HG03354 (cell line): ENCODE results near the gene AQP12A.

Source experiments
- ATAC-seq: cut with Tn5 transposase; IDR thresholded peaks from one replicate; pipeline ENCODE4 v1.9.1; 2021; ENCODE audit warnings: mild to moderate bottlenecking; ENCODE audit not compliant: unreplicated experiment, poor library complexity, severe bottlenecking

The AQP12A gene

DNA sequence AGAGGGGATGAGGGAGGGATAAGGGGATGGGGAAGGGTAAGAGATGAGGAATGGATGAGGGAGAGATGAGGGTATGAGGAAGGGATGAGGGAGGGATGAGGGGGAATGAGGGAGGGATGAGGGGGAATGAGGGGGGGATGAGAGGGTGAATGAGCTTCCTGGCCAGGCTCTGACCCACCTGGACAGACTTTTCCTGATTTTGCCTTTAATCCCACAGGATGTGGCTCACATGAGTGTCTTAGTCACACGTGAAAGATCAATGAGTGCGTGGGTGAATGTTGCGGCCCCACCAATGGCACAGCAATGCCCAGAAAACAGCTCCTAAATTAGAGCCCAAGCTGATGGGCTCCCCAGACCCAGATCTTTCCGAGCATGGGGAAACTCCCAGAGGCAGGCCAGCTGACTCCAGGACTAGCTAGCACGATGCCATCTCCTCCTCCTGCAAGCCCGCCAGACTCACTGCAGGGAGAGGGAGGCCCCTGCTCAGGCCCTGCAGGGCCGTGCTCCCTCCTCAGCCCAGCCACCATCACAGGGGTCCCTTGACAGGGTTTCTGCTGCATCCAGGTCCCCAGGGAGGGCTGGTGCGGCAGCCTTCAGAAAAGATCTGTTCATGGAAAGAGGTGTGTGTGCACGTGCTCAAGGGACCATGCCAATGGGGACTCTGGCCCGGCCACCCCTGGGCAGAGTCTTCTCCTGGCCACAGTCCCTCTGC, 41.4 kb downstream of the AQP12A start:
- ATAC-seq: no peak

DNA sequence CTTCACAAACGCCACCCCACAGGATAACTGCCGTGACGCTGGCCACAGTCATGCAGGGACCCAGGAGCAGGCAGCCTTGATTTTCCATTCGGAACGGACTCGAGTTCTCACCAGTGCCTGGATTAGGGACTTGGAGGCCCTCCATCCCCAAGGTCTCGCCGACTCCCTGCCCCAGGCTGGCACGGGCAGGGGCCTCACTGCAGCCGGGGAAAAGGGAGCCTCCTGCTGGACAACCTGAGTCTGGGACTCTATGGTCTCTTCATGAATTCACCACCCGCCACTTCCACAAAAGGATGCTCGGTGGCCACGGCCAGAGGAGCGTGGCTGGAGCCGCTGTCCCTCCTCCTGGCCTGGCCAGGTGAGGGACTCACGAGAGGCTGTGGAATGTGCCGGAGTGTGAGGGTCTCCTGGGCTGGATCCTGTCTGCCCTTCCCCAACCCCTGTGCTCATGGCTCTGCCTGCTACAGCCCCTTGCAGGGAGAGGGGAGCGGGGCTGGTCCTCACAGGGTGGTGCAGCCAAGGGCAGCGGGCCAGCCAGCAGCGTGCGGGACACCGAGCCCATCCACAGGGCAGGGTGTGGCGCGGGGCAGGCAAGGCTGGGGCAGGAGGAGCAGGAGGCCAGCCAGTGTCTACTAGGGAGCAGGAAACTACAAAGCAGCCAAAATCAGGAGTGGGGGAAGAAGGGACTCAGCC, 42.3 kb downstream of the AQP12A start:
- no peak for ATAC-seq

DNA sequence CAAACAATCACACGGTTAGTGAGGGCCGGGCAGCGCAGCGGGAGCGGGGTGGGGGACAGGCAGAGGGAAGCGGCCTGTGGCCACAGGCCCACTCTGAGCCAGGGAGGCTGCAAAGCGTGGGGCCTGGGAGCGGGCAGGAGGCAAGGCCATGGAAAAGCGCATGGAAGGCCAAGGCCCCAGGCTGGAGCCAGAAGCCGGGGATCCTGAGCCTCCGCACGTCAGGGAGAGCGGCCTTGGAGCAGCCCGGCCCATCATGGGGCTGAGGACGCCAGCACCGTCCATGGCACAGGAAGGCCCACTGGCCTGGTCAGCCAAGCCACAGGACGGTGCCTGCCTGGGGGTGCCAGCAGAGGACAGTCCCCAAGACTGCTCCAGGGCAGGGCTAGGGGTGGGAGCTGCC, 43.1 kb downstream of the AQP12A start:
- ATAC-seq: no peak

DNA sequence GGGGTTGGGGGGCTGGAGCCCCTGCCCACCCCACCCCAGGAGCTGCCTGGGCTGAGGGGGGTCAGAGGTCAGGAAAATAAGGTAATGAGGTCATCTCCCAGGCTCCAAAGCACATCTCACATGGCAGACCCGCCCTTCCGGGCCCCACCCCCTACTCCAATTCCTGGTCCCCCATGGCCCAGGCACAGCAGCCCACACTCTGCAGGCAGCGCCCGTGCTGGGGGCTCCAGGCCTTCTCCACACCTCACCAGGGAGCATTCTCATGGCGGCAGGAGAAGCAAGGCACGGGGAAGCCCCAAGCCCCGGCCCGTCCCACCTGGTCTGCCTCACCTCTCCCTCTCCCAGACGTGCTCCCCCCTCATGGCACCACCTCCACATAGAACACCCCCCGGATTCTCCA, 43.8 kb downstream of the AQP12A start:
- no peak for ATAC-seq

DNA sequence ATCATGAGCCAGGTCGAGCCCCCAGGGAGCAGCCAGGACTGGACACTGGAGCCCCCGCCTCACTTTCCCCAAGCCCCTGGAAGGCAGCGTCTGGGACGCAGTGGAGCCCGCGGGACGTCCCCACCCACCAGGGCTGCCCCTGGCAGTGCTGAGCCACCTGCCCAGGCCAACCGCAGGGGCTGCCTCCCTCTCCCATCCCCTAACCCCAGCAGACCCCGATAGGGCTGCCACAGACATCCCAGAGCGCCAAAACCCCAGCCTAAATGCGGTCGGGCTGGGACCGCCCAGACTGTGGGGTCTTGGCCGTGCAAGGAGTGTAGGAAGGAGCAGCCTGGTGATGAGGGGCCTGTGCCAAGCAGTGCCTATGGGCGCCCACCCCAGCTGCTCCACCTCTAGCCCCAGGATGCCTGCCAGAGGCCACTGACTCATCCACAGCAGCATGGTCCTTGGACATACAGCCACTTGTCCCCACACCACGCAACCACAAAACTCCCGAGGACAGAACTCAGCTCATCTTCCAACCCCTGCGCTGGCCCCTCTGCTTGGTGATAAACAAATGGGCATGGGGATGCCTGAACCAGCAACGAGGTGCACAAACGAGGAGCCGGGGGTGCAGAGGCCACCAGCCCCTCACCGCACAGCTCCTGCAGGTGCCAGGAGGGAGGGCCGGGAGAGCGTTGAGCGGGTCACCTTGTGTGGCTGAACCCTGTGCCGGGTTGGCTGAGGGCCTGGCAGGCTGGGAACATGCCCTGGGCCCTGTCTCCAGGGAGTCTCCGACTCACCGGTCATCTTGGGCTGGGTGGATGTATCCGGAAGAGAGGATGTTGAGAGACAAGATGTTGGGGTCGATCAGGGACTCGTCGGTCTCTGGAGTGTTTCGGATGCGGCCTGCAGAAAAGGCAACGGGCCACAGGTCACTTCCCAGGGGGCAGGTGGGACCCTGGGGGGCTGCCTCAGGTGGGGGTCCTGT, 44.9 kb downstream of the AQP12A start:
- ATAC-seq: no peak

DNA sequence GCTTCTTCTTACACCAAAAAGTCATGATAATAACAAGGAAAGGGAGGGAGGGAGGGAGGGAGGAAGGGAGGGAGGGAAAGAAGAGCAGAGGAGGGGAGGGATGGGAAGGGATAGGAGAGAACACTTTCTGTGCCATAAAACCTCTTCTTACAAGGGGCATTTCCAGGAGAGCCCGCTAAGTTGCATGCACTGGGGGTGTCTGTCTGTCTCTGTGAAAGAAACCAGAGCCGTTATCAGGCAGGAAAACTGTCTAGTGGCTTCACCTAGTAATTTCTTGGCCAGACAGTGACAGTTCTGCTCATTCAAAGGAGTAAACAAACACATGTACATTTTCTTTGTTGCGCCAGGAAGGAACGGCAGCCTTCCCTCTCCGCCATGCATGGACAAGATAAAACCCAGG, 45.8 kb downstream of the AQP12A start:
- no peak for ATAC-seq

DNA sequence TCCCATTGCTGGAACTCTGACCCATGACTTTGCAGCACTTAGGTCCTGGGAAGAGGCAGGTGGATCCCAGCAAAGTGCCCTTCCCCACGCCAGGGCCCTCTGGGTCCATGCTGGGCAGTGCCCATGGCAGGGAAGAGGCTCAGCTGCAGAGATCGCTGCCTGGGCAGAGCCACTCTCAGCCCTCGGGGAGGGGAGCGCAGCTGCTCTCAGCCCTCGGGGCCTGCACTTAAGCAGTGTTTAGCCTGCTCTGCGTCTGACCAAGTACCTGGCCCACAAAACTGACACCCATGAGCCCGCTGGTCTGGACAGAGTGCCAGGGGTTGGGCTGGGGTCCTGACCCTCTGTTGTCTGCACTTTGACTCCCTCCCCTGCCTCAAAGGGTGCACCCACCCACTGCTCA, 46.3 kb downstream of the AQP12A start:
- no peak for ATAC-seq

DNA sequence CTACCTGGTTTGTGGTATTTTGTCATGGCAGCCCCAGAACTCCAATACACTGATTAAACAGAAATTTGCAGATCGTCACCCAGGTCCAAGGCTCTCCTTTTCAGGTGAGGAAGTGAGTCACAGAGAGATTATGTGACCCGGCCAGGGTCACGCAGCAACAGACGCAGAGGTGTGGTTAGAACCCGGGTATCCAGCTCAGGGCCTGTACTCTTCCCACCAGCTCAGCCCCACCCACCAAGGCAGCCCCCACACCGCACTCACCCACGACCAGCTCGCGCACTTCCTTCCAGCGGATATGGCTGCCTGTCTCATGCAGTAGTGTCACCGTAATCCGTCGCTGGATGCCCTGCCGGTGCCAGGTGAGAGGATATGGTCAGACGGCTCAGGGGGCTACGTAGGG, 48.1 kb downstream of the AQP12A start:
- ATAC-seq: no peak

DNA sequence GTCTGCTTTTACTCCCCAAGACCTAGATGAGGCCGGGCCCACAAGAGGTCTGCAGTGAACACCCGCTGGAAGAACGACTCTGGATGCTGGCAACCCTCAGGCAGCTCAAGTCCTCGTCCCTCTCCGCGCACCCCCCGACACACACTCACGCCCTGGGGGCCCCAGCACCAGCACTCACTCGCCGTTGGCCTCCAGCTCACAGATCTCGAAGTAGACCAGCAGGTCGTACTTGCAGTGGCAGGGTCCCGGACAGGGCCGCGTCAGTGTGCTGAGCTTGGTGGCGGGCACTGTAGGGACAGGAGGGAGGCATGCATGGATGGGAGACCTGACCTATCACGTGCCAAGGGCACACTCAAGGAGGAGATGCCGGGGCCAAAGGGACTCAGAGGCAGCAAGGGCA, 49.4 kb downstream of the AQP12A start:
- no peak for ATAC-seq

DNA sequence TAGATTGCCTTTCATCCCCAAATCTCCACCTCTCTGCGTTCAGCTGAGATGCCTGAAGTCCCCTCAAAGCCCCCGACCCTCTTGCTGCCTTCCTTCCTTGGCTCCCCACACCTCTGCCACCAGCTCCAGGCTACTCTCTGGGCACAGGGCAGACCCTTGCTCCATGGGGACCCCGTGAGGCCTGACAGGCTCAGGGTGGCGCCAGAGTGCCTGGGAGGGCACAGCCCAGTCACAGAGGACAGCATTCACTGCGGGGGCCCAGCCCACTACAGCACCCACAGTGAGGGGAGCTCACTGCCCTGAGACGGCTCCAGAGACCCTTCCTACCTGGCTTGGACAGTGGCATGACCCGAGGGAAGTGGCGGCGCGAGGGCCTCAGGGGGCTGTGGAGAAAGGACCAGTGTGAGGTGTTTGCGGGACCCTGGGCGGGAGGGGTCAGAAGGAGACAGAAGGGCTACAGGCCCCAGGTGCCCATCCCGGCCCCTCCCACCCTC, 51.0 kb downstream of the AQP12A start:
- ATAC-seq: no peak

DNA sequence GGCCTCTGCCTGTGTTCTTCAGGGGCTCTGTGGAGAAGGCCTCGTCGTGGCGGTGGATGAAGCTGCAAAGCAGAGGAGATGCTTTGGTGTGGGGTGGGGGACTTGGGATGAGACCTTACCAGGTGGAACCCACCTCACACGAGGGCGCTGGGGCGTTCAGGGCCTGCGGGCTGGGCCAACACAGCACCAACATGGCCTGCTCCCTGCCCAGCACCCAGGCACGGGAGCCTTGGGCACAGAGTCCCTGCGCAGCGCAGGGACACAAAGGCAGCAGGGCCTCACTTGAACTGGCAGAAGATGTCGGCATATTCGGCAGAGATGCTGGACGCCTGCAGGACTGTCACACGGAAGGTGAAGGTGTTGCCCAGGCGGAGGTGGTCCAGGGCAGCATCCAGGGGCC, 53.8 kb downstream of the AQP12A start:
- ATAC-seq: no peak

DNA sequence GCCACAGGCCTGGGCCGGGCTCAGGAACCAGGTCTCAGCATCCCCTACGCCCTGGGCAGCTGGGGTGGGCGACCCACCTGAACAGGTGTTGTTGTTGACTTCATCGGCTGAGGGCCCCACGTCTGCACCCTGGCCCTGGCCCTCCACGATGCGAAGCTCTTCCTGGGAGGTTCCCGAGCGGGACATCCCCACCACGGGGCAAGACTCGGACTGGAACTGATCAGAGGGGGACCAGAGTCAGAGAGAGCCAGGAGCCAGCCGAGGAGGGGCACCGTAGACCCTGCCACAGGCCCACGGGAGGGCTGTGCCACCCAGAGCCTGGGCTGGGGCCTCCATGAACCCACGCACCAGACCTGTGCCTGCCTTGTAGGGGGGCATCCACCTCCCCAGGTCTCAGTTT, 54.3 kb downstream of the AQP12A start:
- no peak for ATAC-seq

DNA sequence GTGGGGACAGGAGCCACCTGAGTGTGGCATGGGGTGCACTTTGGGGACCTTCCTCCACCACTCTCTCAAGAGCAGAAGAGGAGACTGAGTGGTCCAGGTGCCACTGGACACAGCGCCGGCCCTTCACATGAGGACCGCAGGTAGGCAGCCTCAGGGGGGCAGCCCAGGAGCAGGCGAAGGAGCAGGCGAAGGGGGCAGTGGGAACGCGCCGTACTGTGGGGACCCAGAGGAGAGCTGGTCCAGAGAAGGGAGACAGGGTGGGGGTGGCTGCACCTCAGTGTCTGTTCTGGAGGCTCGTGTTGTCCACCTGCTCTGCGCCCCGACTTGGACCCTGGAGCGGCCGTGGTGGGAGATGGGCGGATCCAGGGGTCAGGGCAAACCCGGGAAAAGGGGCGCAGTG, 55.0 kb downstream of the AQP12A start:
- ATAC-seq: no peak

DNA sequence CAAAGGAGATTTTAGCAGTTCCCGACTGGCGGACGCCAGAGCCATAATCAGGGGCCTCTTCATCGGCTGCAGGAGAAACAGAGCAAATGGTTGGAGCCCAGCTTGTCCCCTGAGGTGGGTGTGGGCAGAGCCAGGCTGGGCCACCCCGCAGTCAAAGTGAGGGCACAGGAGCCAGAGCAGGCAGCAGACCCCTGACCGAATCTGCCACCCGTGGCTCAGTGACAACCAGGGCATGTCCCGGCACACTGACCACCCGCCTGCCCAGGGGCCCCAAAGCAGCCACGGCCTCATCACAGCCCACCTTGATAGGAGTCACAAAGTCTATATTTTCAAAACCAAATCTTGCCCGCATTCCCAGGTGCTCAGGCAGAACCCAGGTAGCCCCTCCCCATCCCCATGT, 55.6 kb downstream of the AQP12A start:
- ATAC-seq: no peak
